Astrocyte of the cerebellum (primary cell): ENCODE data around the gene PDK4.

Experiments used
- DNase-seq: peaks from one replicate; pipeline ENCODE4 v3.0.0-alpha.2; 2011; ENCODE audit warnings: low read depth
- H3K4me3 ChIP-seq: 2 replicates; pipeline ENCODE4 v1.5.1; 2011; ENCODE audit warnings: mild to moderate bottlenecking, low read depth, low read length, moderate library complexity
- in situ Hi-C: cut with HindIII; loops from 2 replicates; pipeline ENCODE4 v1.10.0; 2017; ENCODE audit warnings: low sequenced_read_pairs
- TF ChIP-seq, protein P1 (sequence below): IDR thresholded peaks from 2 replicates; pipeline ENCODE4 v1.5.1; 2012; ENCODE audit warnings: low read length, low read depth, moderate library complexity, mild to moderate bottlenecking; ENCODE audit errors: missing control alignments

The PDK4 gene

DNA sequence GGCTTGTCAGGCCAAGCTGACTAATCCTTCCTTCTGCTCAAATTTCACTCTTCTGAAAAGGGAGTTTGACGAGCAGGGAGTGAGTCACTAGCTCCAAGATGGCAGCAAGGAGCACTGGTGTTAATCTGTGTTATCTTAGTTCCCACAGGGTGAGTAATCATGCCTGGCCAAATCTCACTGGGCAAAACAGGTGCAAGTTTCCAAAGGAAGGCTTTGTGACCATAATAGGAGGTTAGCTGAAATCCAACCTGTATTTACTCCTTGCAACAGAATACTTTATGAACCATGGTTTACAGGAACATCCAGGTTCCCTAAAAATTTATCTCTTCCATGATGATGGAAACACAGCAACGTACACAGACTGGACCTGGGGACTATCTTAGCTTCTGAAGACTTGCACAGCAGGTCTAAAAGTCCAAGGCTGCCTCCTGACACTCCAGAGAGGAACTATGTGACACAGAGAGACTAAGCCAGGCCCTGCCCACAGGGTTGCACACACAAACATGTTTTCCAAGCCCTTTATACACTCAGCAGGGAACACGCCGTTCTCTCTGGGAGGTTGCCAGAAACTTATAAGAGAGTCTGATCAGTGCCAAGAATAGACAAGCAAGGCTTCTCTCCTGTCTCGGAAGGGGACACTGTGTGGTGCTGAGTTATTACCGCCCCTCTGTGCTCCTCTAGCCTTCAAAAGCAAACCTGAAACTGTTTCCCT lies 46.3 kb downstream of the PDK4 start:
- in situ Hi-C loops, result no loop called here
- DNase-seq, result peak; percentile 55
- TF ChIP-seq, protein P1, sequence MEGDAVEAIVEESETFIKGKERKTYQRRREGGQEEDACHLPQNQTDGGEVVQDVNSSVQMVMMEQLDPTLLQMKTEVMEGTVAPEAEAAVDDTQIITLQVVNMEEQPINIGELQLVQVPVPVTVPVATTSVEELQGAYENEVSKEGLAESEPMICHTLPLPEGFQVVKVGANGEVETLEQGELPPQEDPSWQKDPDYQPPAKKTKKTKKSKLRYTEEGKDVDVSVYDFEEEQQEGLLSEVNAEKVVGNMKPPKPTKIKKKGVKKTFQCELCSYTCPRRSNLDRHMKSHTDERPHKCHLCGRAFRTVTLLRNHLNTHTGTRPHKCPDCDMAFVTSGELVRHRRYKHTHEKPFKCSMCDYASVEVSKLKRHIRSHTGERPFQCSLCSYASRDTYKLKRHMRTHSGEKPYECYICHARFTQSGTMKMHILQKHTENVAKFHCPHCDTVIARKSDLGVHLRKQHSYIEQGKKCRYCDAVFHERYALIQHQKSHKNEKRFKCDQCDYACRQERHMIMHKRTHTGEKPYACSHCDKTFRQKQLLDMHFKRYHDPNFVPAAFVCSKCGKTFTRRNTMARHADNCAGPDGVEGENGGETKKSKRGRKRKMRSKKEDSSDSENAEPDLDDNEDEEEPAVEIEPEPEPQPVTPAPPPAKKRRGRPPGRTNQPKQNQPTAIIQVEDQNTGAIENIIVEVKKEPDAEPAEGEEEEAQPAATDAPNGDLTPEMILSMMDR, result no peak
- no peak overlapping the region for H3K4me3 ChIP-seq

- H3K4me3 ChIP-seq, result no peak overlapping the region
- TF ChIP-seq, protein P1, result no peak
- DNase-seq, result no peak
- in situ Hi-C loops, result no loop called here
Measured at GRCh38 chr7:95547361-95548348, 48.7 kb downstream of the PDK4 start.

DNA sequence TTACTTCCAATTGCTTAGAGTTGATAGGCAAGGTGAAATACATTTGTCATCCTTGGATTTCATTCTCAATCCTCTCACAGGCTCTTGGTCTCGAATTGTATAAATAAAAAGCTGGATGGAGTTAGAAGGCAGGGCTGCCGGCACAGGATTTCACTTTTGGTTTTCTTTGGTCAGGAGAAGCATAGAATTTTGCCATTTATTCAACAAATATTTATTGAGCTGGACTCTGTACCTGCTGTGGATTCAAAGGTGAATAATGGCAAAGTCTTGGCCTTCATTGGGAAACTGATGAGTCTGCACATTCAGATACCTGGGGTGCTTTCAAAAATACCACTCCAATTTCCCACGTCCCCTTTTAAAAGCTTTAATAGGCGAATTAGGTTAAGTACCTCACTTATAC lies 49.7 kb downstream of the PDK4 start:
- in situ Hi-C loops, result no loop called here
- H3K4me3 ChIP-seq, result no peak overlapping the region
- no peak for DNase-seq
- TF ChIP-seq, protein P1, result no peak

DNA sequence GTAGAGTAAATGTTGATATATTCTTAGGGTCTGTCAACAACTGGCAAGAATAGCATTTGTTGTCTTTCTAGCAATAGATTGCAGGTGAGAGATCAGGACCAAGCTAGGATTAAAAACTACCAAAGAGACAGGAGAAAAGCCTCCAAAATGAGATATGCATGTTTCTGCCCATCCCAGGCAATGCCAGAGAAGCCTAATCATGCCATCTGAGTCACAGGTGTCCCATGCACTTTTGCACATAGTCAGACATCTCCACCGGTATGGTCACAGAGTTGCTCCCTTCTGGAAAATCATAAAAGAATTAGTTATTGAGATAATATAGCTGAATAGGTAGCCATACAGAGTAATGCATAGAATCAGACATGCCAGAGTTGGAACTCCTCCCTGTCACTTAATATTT lies 50.6 kb downstream of the PDK4 start:
- no peak overlapping the region for H3K4me3 ChIP-seq
- in situ Hi-C loops, result no loop called here
- no peak for DNase-seq
- TF ChIP-seq, protein P1, result no peak

GRCh38 chr7:95545007-95545615 lies 51.2 kb downstream of the PDK4 start:
- in situ Hi-C loops, result no loop called here
- DNase-seq, result peak; percentile 31
- H3K4me3 ChIP-seq, result no peak overlapping the region
- TF ChIP-seq, protein P1, result peak; percentile 82

- TF ChIP-seq, protein P1, result no peak
- no peak overlapping the region for H3K4me3 ChIP-seq
- in situ Hi-C loops, result no loop called here
- no peak for DNase-seq
Measured at GRCh38 chr7:95544171-95544570, 52.1 kb downstream of the PDK4 start.
